H9 (cell line): ENCODE data around the gene TMCC1. TPM values are rescaled to one million over a fixed set of nuclear protein-coding genes. Genes with fewer than 3 reads are reported as not detected.

Source experiments
- DNase-seq: peaks from one replicate; pipeline ENCODE4 v3.0.0-alpha.2; 2017
- H2AFZ ChIP-seq: one replicate; pipeline ENCODE4 v1.6.1; 2013; ENCODE audit warnings: mild to moderate bottlenecking, low read length, control low read depth, moderate library complexity
- H2AK5ac ChIP-seq: 2 replicates; pipeline ENCODE4 v1.6.1; 2013; ENCODE audit warnings: low read length, control low read depth, mixed read lengths; ENCODE audit not compliant: insufficient read length
- H2BK120ac ChIP-seq: one replicate; pipeline ENCODE4 v1.6.1; 2013; ENCODE audit warnings: low read depth, mild to moderate bottlenecking, low read length, control low read depth, inconsistent platforms; ENCODE audit not compliant: poor library complexity, severe bottlenecking
- H2BK12ac ChIP-seq: 2 replicates; pipeline ENCODE4 v1.6.1; 2013; ENCODE audit warnings: low read length, control low read depth, mixed read lengths, low read depth; ENCODE audit not compliant: insufficient read length
- H2BK15ac ChIP-seq: 2 replicates; pipeline ENCODE4 v1.6.1; 2013; ENCODE audit warnings: low read depth, low read length, control low read depth
- H2BK20ac ChIP-seq: one replicate; pipeline ENCODE4 v1.6.1; 2013; ENCODE audit warnings: low read depth, mild to moderate bottlenecking, low read length, control low read depth, inconsistent platforms; ENCODE audit not compliant: poor library complexity, severe bottlenecking
- H2BK5ac ChIP-seq: 2 replicates; pipeline ENCODE4 v1.6.1; 2013; ENCODE audit warnings: low read length, control low read depth, mixed read lengths; ENCODE audit not compliant: insufficient read length
- H3K14ac ChIP-seq: 2 replicates; pipeline ENCODE4 v1.6.1; 2013; ENCODE audit warnings: low read length, control low read depth; ENCODE audit not compliant: insufficient read depth
- H3K18ac ChIP-seq: 2 replicates; pipeline ENCODE4 v1.6.1; 2013; ENCODE audit warnings: low read depth, mild to moderate bottlenecking, mixed read lengths, low read length, control low read depth; ENCODE audit not compliant: insufficient read length
- H3K23ac ChIP-seq: 2 replicates; pipeline ENCODE4 v1.6.1; 2013; ENCODE audit warnings: low read length, control low read depth, mixed read lengths, low read depth; ENCODE audit not compliant: insufficient read length
- H3K23me2 ChIP-seq: 2 replicates; pipeline ENCODE4 v1.6.1; 2013; ENCODE audit warnings: low read depth, mild to moderate bottlenecking, mixed read lengths, low read length, control low read depth; ENCODE audit not compliant: insufficient read length, poor library complexity, severe bottlenecking
- H3K27ac ChIP-seq: 2 replicates; pipeline ENCODE4 v1.5.1; 2013; ENCODE audit warnings: low read length, control low read depth, mixed read lengths, low read depth; ENCODE audit not compliant: insufficient read length
- H3K27me3 ChIP-seq: 2 replicates; pipeline ENCODE4 v1.6.1; 2013; ENCODE audit warnings: low read length, control low read depth, inconsistent platforms; ENCODE audit not compliant: insufficient read depth
- H3K4ac ChIP-seq: 2 replicates; pipeline ENCODE4 v1.6.1; 2013; ENCODE audit warnings: low read depth, mild to moderate bottlenecking, control low read depth, inconsistent platforms, low read length, moderate library complexity
- H3K4me1 ChIP-seq: 2 replicates; pipeline ENCODE4 v1.6.1; 2013; ENCODE audit warnings: low read length, control low read depth, inconsistent platforms; ENCODE audit not compliant: insufficient read depth
- H3K4me2 ChIP-seq: 2 replicates; pipeline ENCODE4 v1.6.1; 2013; ENCODE audit warnings: low read length, control low read depth, mixed read lengths; ENCODE audit not compliant: insufficient read length, insufficient read depth
- H3K56ac ChIP-seq: 2 replicates; pipeline ENCODE4 v1.6.1; 2013; ENCODE audit warnings: low read depth, mild to moderate bottlenecking, mixed read lengths, low read length, control low read depth; ENCODE audit not compliant: insufficient read length
- H3K79me1 ChIP-seq: 2 replicates; pipeline ENCODE4 v1.6.1; 2013; ENCODE audit warnings: low read depth, mild to moderate bottlenecking, moderate library complexity, low read length, control low read depth, inconsistent platforms; ENCODE audit not compliant: insufficient read depth, poor library complexity, severe bottlenecking
- H3K79me2 ChIP-seq: 2 replicates; pipeline ENCODE4 v1.6.1; 2013; ENCODE audit warnings: low read length, control low read depth, inconsistent platforms; ENCODE audit not compliant: insufficient read depth
- H3K9ac ChIP-seq: 2 replicates; pipeline ENCODE4 v1.6.1; 2013; ENCODE audit warnings: low read length, control low read depth, mixed read lengths; ENCODE audit not compliant: insufficient read length; ENCODE audit errors: extremely low read depth
- H3K9me3 ChIP-seq: one replicate; pipeline ENCODE4 v1.6.1; 2013; ENCODE audit warnings: low read depth, low read length, inconsistent platforms; ENCODE audit not compliant: control insufficient read depth
- H3T11ph ChIP-seq: one replicate; pipeline ENCODE4 v1.6.1; 2013; ENCODE audit warnings: mild to moderate bottlenecking, low read length, control low read depth, inconsistent platforms
- H4K20me1 ChIP-seq: one replicate; pipeline ENCODE4 v1.6.1; 2013; ENCODE audit not compliant: control insufficient read depth, insufficient read length, insufficient read depth
- H4K5ac ChIP-seq: 2 replicates; pipeline ENCODE4 v1.6.1; 2013; ENCODE audit warnings: low read depth, mild to moderate bottlenecking, mixed read lengths, low read length, control low read depth; ENCODE audit not compliant: insufficient read length
- H4K8ac ChIP-seq: replicated peaks from 2 replicates; pipeline ENCODE4 v1.6.1; 2013; ENCODE audit warnings: low read length, control low read depth, mixed read lengths, low read depth; ENCODE audit not compliant: insufficient read length
- H4K91ac ChIP-seq: 2 replicates; pipeline ENCODE4 v1.6.1; 2013; ENCODE audit warnings: low read depth, mild to moderate bottlenecking, moderate library complexity, mixed read lengths, low read length, control low read depth; ENCODE audit not compliant: insufficient read length
- H3K27ac Mint-ChIP-seq, 3 experiments: 2 replicates in 2 of 3; 3 replicates in 1 of 3; pipeline ENCODE4 v1.8.0; 2020 to 2021; ENCODE audit warnings: mixed read lengths in 3 of 3, mild to moderate bottlenecking in 1 of 3, moderate library complexity in 1 of 3
- H3K27me3 Mint-ChIP-seq: 2 replicates; pipeline ENCODE4 v1.8.0; 2021; ENCODE audit warnings: low read depth, mild to moderate bottlenecking, moderate library complexity, mixed read lengths
- H3K36me3 Mint-ChIP-seq, 3 experiments: 2 replicates in 2 of 3; 3 replicates in 1 of 3; pipeline ENCODE4 v1.8.0; 2020 to 2021; ENCODE audit warnings: low read depth in 3 of 3, mixed read lengths in 3 of 3; ENCODE audit not compliant: insufficient read depth in 1 of 3
- H3K4me1 Mint-ChIP-seq, 2 experiments: 2 replicates each; pipeline ENCODE4 v1.8.0; 2020; ENCODE audit warnings: mixed read lengths in 2 of 2
- H3K4me3 Mint-ChIP-seq, 2 experiments: 2 replicates in 1 of 2; 3 replicates in 1 of 2; pipeline ENCODE4 v1.8.0; 2020 to 2021; ENCODE audit warnings: mild to moderate bottlenecking in 2 of 2, mixed read lengths in 2 of 2, moderate library complexity in 1 of 2
- H3K9me3 Mint-ChIP-seq, 2 experiments: 2 replicates in 1 of 2; 3 replicates in 1 of 2; pipeline ENCODE4 v1.8.0; 2020; ENCODE audit warnings: mild to moderate bottlenecking in 2 of 2, mixed read lengths in 2 of 2, moderate library complexity in 1 of 2
- WGBS: extraction: QIAGEN DNeasy Blood & Tissue Kit; methylation state at CpG from one replicate; pipeline ENCODE4 v1.1.7; 2013; ENCODE audit warnings: missing lambda C conversion rate, low lambda C conversion rate, mixed read lengths; ENCODE audit not compliant: insufficient read length; ENCODE audit errors: extremely low coverage; 5-methylcytosine and 5-hydroxymethylcytosine counted together
- total RNA-seq: library from RNA; stranded (reverse); gene quantifications from 2 replicates; pipeline ENCODE4 v1.2.1, GENCODE V29; 2021
- TF ChIP-seq, protein P1 (sequence below): fragments of 200-600 bp; sonication (generic); conservative IDR thresholded peaks from 3 replicates; pipeline ENCODE4 v1.8.0; 2021; ENCODE audit warnings: antibody characterized with exemption, mild to moderate bottlenecking

TMCC1 gene
- total RNA-seq, 1 experiment from 2014 or later, result 24.4 TPM

GRCh38 chr3:129624347-129625071 lies 269.0 kb downstream of the TMCC1 start:
- TF ChIP-seq, protein P1, sequence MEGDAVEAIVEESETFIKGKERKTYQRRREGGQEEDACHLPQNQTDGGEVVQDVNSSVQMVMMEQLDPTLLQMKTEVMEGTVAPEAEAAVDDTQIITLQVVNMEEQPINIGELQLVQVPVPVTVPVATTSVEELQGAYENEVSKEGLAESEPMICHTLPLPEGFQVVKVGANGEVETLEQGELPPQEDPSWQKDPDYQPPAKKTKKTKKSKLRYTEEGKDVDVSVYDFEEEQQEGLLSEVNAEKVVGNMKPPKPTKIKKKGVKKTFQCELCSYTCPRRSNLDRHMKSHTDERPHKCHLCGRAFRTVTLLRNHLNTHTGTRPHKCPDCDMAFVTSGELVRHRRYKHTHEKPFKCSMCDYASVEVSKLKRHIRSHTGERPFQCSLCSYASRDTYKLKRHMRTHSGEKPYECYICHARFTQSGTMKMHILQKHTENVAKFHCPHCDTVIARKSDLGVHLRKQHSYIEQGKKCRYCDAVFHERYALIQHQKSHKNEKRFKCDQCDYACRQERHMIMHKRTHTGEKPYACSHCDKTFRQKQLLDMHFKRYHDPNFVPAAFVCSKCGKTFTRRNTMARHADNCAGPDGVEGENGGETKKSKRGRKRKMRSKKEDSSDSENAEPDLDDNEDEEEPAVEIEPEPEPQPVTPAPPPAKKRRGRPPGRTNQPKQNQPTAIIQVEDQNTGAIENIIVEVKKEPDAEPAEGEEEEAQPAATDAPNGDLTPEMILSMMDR, result no peak
- peak overlapping the region in 1 of 3 experiments; percentile 91; a peak in 2 of 7 replicates for H3K27ac Mint-ChIP-seq
- Histone ChIP-seq H3K4ac (no peak overlapping the region), H3K18ac (no peak overlapping the region), H3K27me3 (no peaks in the 10 kb centered on the region), H2BK5ac (no peak overlapping the region), H2AK5ac (no peak overlapping the region), H3K9ac (no peak overlapping the region), H2BK20ac (no peak overlapping the region), H3K79me1 (no peaks in the 10 kb centered on the region), H3K23ac (no peak overlapping the region), H3K23me2 (peaks cover 8% of the 10 kb centered on the region), H3K79me2 (no peaks in the 10 kb centered on the region), H2BK15ac (no peak overlapping the region), H2BK12ac (no peak overlapping the region), H4K91ac (no peak overlapping the region), H2BK120ac (no peak overlapping the region), H3K14ac (no peak overlapping the region), H3K4me1 (peaks cover 6% of the 10 kb centered on the region; the same call in 1 of the 2 replicates), H4K8ac (no peak overlapping the region), H3T11ph (no peak overlapping the region), H3K4me2 (no peak overlapping the region), H3K56ac (no peak overlapping the region), H2AFZ (no peak overlapping the region), H4K5ac (no peak overlapping the region), H3K9me3 (no peaks in the 10 kb centered on the region), H3K27ac (no peak overlapping the region), H4K20me1 (no peaks in the 10 kb centered on the region)
- H3K4me3 Mint-ChIP-seq, result no peak overlapping the region; a peak in 2 of 5 replicates
- H3K4me1 Mint-ChIP-seq, result peaks cover 20 to 32% of the 10 kb centered on the region in 2 experiments
- no peak for DNase-seq
- H3K36me3 Mint-ChIP-seq, result no peaks in the 10 kb centered on the region; a peak in 1 of 7 replicates
- H3K9me3 Mint-ChIP-seq, result no peaks in the 10 kb centered on the region
- no peaks in the 10 kb centered on the region for H3K27me3 Mint-ChIP-seq
- no CpG with 5 or more reads among the region's 11 CpGs for WGBS
